ENCODE measurements around the gene CYB5R2.

- TF ChIP-seq CTCF (IDR thresholded peaks at IDR 0.05): no peak
- no peak for TF ChIP-seq POLR2A (IDR thresholded peaks at IDR 0.05)
Observed at GRCh38 chr11:7621090-7621489, 52.2 kb downstream of the CYB5R2 start.
